Immature natural killer cell (primary cell): ENCODE measurements around the gene SMR3B. TPM values are rescaled to one million over a fixed set of nuclear protein-coding genes. Genes with fewer than 3 reads are reported as not detected.

Experiments used
- DNase-seq, 3 donors: peaks; one replicate each; pipeline ENCODE4 v3.0.0; 2022; ENCODE audit warnings: mixed read lengths in 1 of 3
- H3K27ac Mint-ChIP-seq, 6 donors: one replicate each; pipeline ENCODE4 v1.8.0; 2020; ENCODE audit warnings: mixed read lengths in 6 of 6, mild to moderate bottlenecking in 5 of 6, inconsistent platforms in 4 of 6, moderate library complexity in 3 of 6
- H3K27me3 Mint-ChIP-seq, 3 donors: one replicate each; pipeline ENCODE4 v1.8.0; 2020 to 2021; ENCODE audit warnings: low read depth in 3 of 3, mild to moderate bottlenecking in 3 of 3, mixed read lengths in 3 of 3, moderate library complexity in 3 of 3, inconsistent platforms in 1 of 3
- H3K36me3 Mint-ChIP-seq, 3 donors: one replicate each; pipeline ENCODE4 v1.8.0; 2020; ENCODE audit warnings: mixed read lengths in 3 of 3, inconsistent platforms in 2 of 3, mild to moderate bottlenecking in 2 of 3
- H3K4me1 Mint-ChIP-seq, 2 donors: one replicate each; pipeline ENCODE4 v1.8.0; 2020; ENCODE audit warnings: inconsistent platforms in 2 of 2, mild to moderate bottlenecking in 2 of 2, mixed read lengths in 2 of 2, moderate library complexity in 1 of 2
- H3K4me3 Mint-ChIP-seq, 5 donors: one replicate each; pipeline ENCODE4 v1.8.0; 2020; ENCODE audit warnings: mild to moderate bottlenecking in 5 of 5, mixed read lengths in 5 of 5, inconsistent platforms in 3 of 5, moderate library complexity in 3 of 5
- H3K9me3 Mint-ChIP-seq, 6 donors: one replicate each; pipeline ENCODE4 v1.8.0; 2020; ENCODE audit warnings: mild to moderate bottlenecking in 6 of 6, mixed read lengths in 6 of 6, inconsistent platforms in 4 of 6, moderate library complexity in 3 of 6
- polyA plus RNA-seq, 3 donors: library from polyadenylated mRNA; unstranded; fragments of 300-500 nt; fragmentation: Illumina TruSeq; gene quantifications; one replicate each; pipeline ENCODE4 v1.2.3, GENCODE V29; 2021

SMR3B gene
- not detected for polyA plus RNA-seq

DNA sequence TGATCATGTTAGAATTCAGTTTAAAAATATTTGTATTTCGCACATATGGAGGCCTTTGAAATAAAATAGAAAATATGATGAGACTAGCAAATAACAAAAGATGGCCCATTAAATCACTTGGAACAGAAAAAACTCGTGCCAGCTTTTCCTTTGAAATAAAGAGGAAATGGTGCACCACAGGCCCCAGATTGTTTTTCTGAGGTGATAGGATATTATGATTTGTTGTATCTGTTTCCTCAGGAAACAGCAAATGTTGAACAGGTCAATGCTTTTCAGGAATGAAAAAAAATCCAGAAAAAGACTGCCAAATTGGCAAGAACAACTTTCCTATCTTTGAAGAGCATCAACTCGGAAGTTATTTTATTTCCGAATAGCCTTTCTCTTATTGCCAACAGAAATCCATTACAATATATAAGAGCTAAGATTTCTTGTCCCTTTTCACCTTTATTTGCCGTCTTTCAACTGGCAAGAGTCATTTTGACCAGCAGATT lies at the start of gene SMR3B:
Gene SMR3B, plus strand, starts transcription at position 441 of the 491 bp plus-strand sequence. CDS start 1,380 bp downstream, outside the sequence.
- no peak for DNase-seq
- Mint-ChIP-seq H3K4me1 (no peaks in the 10 kb centered on the region), H3K27ac (no peak within 1 kb of the TSS), H3K9me3 (peaks cover 0 to 5% (median 0%) of the 10 kb centered on the region in 6 donors), H3K27me3 (peaks cover 0 to 2% (median 0%) of the 10 kb centered on the region in 3 donors), H3K36me3 (no peaks in the 10 kb centered on the region), H3K4me3 (no peak within 1 kb of the TSS)

DNA sequence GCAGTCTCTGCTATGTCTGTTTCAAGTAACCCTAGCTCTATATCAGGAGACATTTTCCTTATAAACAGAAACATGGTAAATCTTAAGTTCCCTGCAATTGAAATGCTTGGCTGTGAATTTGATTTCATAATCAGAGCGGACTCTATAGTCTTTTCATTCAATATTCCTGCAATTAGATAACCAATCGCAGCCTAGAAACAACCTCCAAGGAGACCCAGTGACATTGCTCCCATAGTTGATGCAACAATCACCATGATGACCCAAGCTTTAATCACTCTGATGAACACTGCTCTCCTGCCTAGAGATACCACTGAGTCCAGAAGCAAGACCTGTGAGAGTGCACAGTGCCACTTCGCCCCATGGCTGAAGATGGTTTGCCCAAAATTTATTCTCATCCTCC lies 48.2 kb upstream of the SMR3B start, which contains the start of gene CABS1:
Gene CABS1, plus strand, starts transcription at position 301 of the 400 bp plus-strand sequence. Its CDS starts 59 bp downstream, at position 360.
- H3K9me3 Mint-ChIP-seq = peaks cover 0 to 13% (median under 1%) of the 10 kb centered on the region in 6 donors
- H3K4me1 Mint-ChIP-seq = no peaks in the 10 kb centered on the region
- H3K27me3 Mint-ChIP-seq = no peaks in the 10 kb centered on the region
- H3K27ac Mint-ChIP-seq = no peak within 1 kb of the TSS
- no peak within 1 kb of the TSS for H3K4me3 Mint-ChIP-seq
- no peaks in the 10 kb centered on the region for H3K36me3 Mint-ChIP-seq
- no peak for DNase-seq

DNA sequence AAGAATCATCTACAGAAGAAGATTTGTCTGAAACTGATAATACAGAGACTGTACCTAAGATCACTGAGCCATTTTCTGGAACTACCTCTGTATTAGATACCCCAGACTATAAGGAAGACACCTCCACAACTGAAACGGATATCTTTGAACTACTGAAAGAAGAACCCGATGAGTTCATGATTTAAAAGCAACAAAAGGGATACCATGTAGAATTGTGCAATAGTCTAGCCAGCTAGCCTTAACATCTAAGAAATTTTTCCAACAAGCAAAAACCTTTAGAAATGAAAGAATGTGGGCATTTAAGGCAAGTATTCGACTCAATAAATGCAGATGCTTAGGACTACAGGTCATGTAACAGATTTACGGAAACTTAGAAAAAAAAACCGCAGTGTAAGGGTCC lies 46.9 kb upstream of the SMR3B start:
- H3K27me3 Mint-ChIP-seq = no peaks in the 10 kb centered on the region
- H3K27ac Mint-ChIP-seq = no peak overlapping the region
- no peak overlapping the region for H3K4me3 Mint-ChIP-seq
- peaks cover 0 to 13% (median 2%) of the 10 kb centered on the region in 6 donors for H3K9me3 Mint-ChIP-seq
- no peaks in the 10 kb centered on the region for H3K36me3 Mint-ChIP-seq
- no peak for DNase-seq
- no peaks in the 10 kb centered on the region for H3K4me1 Mint-ChIP-seq

DNA sequence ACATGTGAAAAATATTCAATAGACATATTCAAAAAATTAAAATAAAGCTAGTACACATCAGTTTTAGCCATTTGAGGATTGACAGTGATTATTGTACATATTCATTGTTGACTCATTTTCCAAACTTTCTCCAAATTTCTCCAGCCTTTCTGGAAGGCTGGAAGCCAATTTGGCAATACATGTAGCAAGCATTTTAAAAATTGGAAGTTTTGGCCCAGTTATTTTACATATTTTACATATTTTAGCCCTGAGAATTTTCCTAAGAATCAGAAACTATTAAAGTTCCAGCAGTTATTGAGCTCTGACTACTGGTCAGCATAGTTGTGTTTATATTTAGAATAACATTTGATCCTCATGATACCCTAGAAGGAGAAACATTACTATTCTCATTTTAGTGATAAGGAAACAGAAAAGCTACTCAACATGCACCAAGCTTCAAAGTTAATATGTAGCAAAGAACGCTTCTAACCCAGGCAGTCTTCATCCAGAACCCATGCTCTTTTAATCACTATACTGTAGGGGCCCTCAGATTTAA lies 45.0 kb upstream of the SMR3B start:
- Mint-ChIP-seq H3K4me1 (no peaks in the 10 kb centered on the region), H3K27ac (no peak overlapping the region)

DNA sequence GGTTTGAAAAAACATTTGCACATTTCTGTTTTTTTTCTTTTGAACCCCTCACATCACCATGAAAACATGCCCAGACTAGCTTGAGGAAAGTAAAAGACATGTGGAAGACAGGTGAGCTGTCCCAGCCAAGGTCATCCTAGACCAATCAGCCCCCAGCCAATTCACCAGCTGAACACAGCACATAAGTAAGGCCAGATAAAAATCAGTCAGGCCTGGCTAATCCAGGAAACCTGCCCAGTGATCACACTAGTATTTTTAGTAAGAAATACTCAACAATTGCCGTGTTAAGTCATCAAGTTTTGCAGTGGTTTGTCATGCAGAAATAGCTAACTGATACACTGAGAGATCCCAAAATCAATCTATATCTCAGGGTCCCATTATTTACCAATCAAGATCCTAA lies 26.7 kb upstream of the SMR3B start:
- peaks cover 0 to 1% (median 0%) of the 10 kb centered on the region in 3 donors for H3K27me3 Mint-ChIP-seq
- no peak overlapping the region for H3K27ac Mint-ChIP-seq
- H3K4me3 Mint-ChIP-seq = no peak overlapping the region
- DNase-seq = no peak
- H3K36me3 Mint-ChIP-seq = no peaks in the 10 kb centered on the region
- peaks cover 0 to 19% (median 3%) of the 10 kb centered on the region in 6 donors for H3K9me3 Mint-ChIP-seq
- H3K4me1 Mint-ChIP-seq = no peaks in the 10 kb centered on the region

More for the DNA sequence above, 45.0 kb upstream of the SMR3B start:
- Mint-ChIP-seq H3K36me3 (no peaks in the 10 kb centered on the region), H3K4me3 (no peak overlapping the region), H3K27me3 (no peaks in the 10 kb centered on the region), H3K9me3 (peaks cover 0 to 13% (median 3%) of the 10 kb centered on the region in 6 donors)
- no peak for DNase-seq

DNA sequence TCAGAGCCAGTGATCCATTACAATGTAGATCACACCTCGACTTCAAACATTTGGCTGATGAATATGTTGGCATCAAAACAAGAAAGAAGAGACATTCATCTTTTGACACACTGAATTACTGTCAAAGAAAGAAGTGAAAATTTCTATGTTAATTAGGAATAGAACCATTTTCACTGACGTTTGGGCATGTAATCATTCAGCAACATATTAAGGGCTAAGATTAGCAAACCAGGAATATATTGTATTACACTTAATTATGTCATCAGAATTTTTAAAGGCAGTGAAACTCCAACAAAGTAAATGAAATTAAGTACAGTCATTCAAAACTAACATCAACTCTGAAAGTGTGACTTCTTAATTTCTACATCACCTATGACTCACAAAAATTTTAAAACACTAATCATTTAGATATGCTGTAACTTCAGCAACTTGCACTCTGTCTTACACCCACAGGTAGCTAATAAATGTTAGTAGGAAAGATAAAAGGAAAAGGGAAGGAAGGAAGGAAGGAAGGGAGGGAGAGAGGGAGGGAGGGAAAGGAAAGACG lies 23.7 kb upstream of the SMR3B start:
- no peak for DNase-seq
- H3K9me3 Mint-ChIP-seq = peaks cover 0 to 8% (median 0%) of the 10 kb centered on the region in 6 donors

DNA sequence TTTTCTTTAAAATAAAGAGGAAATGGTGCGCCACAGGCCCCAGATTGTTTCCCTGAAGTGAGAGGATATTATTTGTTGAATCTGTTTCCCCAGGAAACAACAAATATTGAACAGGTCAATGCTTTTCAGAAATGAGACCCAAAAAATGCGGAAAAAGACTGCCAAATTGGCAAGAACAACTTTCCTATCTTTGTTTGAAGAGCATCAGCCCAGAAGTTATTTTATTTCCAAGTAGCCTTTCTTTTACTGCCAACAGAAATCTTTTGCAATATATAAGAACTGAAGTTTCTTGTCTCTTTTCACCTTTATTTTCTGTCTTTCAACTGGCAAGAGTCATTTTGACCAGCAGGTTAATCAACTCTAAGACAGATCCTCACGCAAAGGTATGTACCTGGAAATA lies 22.5 kb upstream of the SMR3B start, which contains the start of gene SMR3A:
Gene SMR3A, plus strand, starts transcription at position 301 of the 400 bp plus-strand sequence. CDS start 1,356 bp downstream, outside the sequence.
- Mint-ChIP-seq H3K4me1 (no peaks in the 10 kb centered on the region), H3K4me3 (no peak within 1 kb of the TSS), H3K36me3 (no peaks in the 10 kb centered on the region), H3K9me3 (peaks cover 0 to 5% (median 0%) of the 10 kb centered on the region in 6 donors), H3K27me3 (peaks cover 0 to 3% (median 1%) of the 10 kb centered on the region in 3 donors), H3K27ac (no peak within 1 kb of the TSS)
- DNase-seq = no peak

More for the DNA sequence above, 23.7 kb upstream of the SMR3B start:
- H3K4me1 Mint-ChIP-seq = no peaks in the 10 kb centered on the region
- no peak overlapping the region for H3K4me3 Mint-ChIP-seq
- peaks cover 0 to 1% (median 0%) of the 10 kb centered on the region in 3 donors for H3K27me3 Mint-ChIP-seq
- no peaks in the 10 kb centered on the region for H3K36me3 Mint-ChIP-seq
- H3K27ac Mint-ChIP-seq = no peak overlapping the region

DNA sequence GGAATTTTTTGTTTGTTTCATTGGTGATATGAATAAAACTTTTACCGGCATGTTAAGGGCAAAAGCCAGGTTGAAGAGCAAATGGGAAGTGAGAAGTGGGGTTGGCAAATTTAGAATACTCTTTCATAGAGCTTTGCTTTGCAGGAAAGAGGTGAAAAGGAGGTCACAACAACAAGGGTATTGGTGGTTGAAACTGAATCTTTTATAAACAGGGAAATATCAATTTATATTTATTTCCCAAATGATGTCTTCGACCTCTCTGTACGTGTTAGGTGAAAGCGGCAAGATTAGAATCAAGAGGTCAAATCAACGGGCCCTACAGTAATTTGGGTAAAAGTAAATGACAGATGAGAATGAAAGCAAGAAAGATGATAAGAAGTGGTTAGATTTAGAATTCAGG lies 18.9 kb upstream of the SMR3B start:
- Mint-ChIP-seq H3K4me3 (no peak overlapping the region), H3K4me1 (no peaks in the 10 kb centered on the region), H3K27me3 (peaks cover 0 to 3% (median 3%) of the 10 kb centered on the region in 3 donors), H3K27ac (no peak overlapping the region), H3K36me3 (no peaks in the 10 kb centered on the region), H3K9me3 (peaks cover 0 to 2% (median 0%) of the 10 kb centered on the region in 6 donors)
- DNase-seq = no peak

DNA sequence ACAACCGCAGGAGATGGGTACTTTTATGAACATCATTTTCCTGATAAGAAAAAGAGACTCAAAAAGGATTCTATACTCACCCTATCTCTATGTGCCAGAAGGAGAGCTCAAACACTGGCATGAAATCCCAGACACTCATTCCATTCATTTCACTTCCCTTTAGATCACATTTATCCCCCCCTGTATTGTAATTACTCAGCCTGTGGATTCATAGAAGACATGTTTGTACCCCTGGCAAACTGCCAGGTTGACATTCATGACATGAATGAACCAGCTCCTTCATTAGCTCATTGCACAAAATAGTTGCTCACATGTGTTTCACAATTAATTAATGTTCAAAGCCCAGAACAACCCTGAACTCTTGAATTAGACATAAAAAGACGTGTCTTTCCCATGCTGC lies 17.5 kb upstream of the SMR3B start:
- Mint-ChIP-seq H3K27ac (no peak overlapping the region), H3K4me1 (no peaks in the 10 kb centered on the region), H3K4me3 (no peak overlapping the region), H3K36me3 (no peaks in the 10 kb centered on the region), H3K9me3 (peaks cover 0 to 2% (median 0%) of the 10 kb centered on the region in 6 donors), H3K27me3 (peaks cover 0 to 3% (median 3%) of the 10 kb centered on the region in 3 donors)
- no peak for DNase-seq

DNA sequence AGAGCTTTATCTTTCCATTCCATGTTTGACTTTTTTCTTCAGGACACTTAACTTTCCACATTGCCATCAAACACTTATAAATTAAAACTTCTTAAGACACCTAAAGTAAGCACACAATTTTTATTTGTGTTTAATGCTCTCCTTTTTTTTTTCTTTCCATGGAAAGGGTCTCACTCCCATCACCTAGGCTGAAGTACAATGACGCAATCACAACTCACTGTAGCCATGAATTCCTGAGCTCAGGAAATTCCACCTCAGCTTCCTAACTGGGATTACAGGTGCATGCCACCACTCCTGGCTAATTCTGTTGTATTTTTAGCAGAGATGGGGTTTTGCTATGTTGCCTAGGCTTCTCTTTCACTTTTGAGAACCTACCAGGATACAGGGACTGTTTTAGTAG lies 15.1 kb upstream of the SMR3B start:
- H3K9me3 Mint-ChIP-seq = peaks cover 0 to 2% (median 0%) of the 10 kb centered on the region in 6 donors
- no peak for DNase-seq
- no peaks in the 10 kb centered on the region for H3K36me3 Mint-ChIP-seq

DNA sequence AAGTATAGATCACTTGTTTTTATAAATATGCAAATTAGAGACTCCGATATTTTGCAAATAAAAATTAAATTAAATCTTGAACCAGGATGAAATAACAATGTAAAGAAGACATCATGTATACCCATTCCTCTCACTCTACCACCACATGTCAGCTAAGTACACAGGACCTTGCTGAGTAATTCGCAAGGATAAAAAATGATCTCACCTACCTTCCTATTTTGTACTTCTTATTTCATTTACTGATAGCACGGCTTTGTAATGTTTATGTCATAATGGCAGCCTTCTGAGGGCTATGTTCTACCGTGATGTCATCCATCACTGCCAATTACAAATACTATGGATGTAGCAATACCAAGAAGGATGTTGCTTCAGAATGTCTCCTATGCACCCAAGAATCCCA lies 10.9 kb upstream of the SMR3B start:
- no peaks in the 10 kb centered on the region for H3K4me1 Mint-ChIP-seq
- H3K9me3 Mint-ChIP-seq = peaks cover 0 to 10% (median under 1%) of the 10 kb centered on the region in 6 donors
- no peaks in the 10 kb centered on the region for H3K36me3 Mint-ChIP-seq
- H3K4me3 Mint-ChIP-seq = no peak overlapping the region
- H3K27me3 Mint-ChIP-seq = peaks cover 0 to 1% (median 0%) of the 10 kb centered on the region in 3 donors
- no peak for DNase-seq
- no peak overlapping the region for H3K27ac Mint-ChIP-seq

More for the DNA sequence above, 15.1 kb upstream of the SMR3B start:
- Mint-ChIP-seq H3K27ac (no peak overlapping the region), H3K27me3 (peaks cover 0 to 3% (median 3%) of the 10 kb centered on the region in 3 donors), H3K4me3 (no peak overlapping the region), H3K4me1 (no peaks in the 10 kb centered on the region)

DNA sequence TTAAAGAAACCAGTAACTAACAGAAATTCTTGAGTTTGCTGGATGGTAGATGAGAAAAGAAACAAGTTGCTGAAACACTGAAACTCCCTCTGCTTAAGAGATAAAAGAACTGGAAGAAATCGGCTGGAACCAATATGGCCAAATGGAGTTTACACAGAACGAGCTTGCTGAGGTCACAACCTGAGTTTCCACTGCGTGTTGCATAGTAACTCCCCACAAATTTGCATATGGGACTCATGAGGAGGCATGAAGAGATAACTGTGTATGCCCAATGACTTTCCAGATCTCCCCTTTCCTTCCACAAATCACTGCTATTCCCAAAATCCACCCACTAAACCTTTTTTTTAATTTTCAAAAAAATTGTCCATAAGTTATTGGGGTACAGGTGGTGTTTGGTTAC lies 10.2 kb upstream of the SMR3B start:
- peaks cover 0 to 1% (median 0%) of the 10 kb centered on the region in 3 donors for H3K27me3 Mint-ChIP-seq
- H3K4me1 Mint-ChIP-seq = no peaks in the 10 kb centered on the region
- H3K9me3 Mint-ChIP-seq = peaks cover 0 to 10% (median under 1%) of the 10 kb centered on the region in 6 donors
- DNase-seq = no peak
- H3K4me3 Mint-ChIP-seq = no peak overlapping the region
- no peak overlapping the region for H3K27ac Mint-ChIP-seq
- no peaks in the 10 kb centered on the region for H3K36me3 Mint-ChIP-seq

DNA sequence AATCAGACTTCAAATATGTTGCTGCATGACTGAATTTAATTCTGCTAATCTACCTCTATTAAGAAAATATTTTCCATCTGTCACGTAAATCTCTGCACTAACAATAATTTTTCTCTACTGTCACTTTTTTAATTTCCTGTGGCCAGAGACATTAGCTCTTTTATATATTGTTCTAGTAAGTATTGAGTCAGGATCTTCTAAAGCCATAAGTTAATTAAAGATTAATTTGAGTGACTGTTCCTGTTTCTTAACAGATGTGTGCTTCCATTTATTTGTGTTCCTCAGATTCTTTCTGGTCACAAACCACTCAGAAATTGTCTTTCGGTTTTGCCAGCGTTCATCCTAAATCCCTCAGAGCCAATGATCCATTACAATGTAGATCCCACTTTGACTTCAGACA lies 2.4 kb upstream of the SMR3B start:
- no peak overlapping the region for H3K4me3 Mint-ChIP-seq

DNA sequence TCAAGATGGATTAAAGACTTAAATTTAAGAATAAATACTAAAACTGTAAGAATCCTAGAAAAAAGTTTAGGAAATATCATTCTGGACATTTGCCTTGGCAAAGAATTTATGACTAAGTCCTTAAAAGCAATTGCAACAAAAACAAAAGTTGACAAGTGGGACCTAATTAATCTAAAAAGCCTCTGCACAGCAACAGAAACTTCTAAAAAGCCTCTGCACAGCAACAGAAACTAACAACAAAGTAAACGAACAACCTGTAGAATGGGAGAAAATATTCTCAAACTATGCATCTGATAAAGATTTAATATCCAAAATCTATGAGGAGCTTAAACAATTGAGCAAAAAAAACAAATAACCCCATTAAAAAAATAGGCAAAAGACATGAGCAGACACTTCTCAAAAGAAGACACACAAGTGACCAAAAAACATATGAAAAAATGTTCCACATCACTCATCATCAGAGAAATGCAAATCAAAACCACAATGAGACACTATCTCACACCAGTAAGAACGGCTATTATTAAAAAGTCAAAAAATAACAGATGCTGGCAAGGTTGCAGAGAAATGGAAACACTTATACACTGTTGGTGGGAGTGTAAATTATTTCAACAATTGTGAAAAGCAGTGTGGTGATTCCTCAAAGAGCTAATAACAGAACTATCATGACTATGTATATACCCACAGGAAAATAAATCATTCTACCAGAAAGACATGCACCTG lies 9.3 kb downstream of the SMR3B start:
- DNase-seq = no peak
- Mint-ChIP-seq H3K4me1 (no peaks in the 10 kb centered on the region), H3K27ac (no peak overlapping the region), H3K36me3 (no peaks in the 10 kb centered on the region), H3K4me3 (no peak overlapping the region), H3K27me3 (peaks cover 0 to 4% (median 0%) of the 10 kb centered on the region in 3 donors), H3K9me3 (peaks cover 0 to 8% (median 2%) of the 10 kb centered on the region in 6 donors)

More for the DNA sequence above, 2.4 kb upstream of the SMR3B start:
- H3K27me3 Mint-ChIP-seq = peaks cover 0 to 3% (median 0%) of the 10 kb centered on the region in 3 donors
- no peaks in the 10 kb centered on the region for H3K4me1 Mint-ChIP-seq
- DNase-seq = no peak
- no peak overlapping the region for H3K27ac Mint-ChIP-seq
- H3K9me3 Mint-ChIP-seq = peaks cover 0 to 6% (median under 1%) of the 10 kb centered on the region in 6 donors
- no peaks in the 10 kb centered on the region for H3K36me3 Mint-ChIP-seq
